ENCODE measurements around the gene MBD3L1. TPM values are rescaled to one million over a fixed set of nuclear protein-coding genes. Genes with fewer than 3 reads are reported as not detected.
A peak's percentile ranks its signal among the peaks of the same experiment; 100 is the strongest.

MBD3L1 gene
- total RNA-seq (2013; cell fraction: nucleolus; rRNA removed) = not detected in 2 replicates
- total RNA-seq (2014; rRNA removed) (not detected in 2 replicates), total RNA-seq (2014; rRNA removed; fragmentation: Illumina TruSeq; extraction: Trizol) (not detected in 2 replicates), total RNA-seq (2021) (not detected in 2 replicates), polyA plus RNA-seq (2011; rRNA removed) (not detected in 2 replicates), polyA plus RNA-seq (2014; fragmentation: Illumina TruSeq; extraction: Trizol) (not detected in 2 replicates), polyA plus RNA-seq (2014; fragmentation: Nextera tagmentation; extraction: Ambion mirVana) (not detected), polyA plus RNA-seq (2014; rRNA removed) (not detected in 2 replicates), polyA plus RNA-seq (2016; fragmentation: Nextera tagmentation; extraction: Ambion mirVana) (not detected), polyA minus RNA-seq (2011; rRNA and poly(A)+ RNA removed) (not detected in 2 replicates), Bru-seq, nascent RNA (not detected), BruChase-seq, experiment 1, labeled RNA remaining after a 6-hour chase (not detected), BruChase-seq, experiment 2, labeled RNA remaining after a 2-hour chase (not detected)
- polyA plus RNA-seq (2011; ENCODE audit: low read depth) = not detected
- not detected in 2 replicates for polyA plus RNA-seq (2011; cell fraction: cytosol; rRNA removed)
- polyA plus RNA-seq (2011; cell fraction: nucleus; rRNA removed) = not detected in 2 replicates
- polyA plus RNA-seq (2012) = not detected in 2 replicates
- polyA minus RNA-seq (2011; cell fraction: cytosol; rRNA and poly(A)+ RNA removed) = not detected in 2 replicates
- not detected in 2 replicates for polyA minus RNA-seq (2011; cell fraction: nucleus; rRNA and poly(A)+ RNA removed)
- long read RNA-seq, experiment 1 = 0 reads
- long read RNA-seq, experiment 2 = 0 reads

GRCh38 chr19:8832132-8833021, at the start of gene MBD3L1, which contains the start of gene ZNF558:
Gene MBD3L1 (plus strand): TSS chr19:8832377. CDS start chr19:8842679, 10,302 bp downstream.
Gene ZNF558 (minus strand): TSS chr19:8832304. CDS start chr19:8822659, 9,645 bp downstream.
- H3K36me3 ChIP-seq (ENCODE audit: control insufficient read depth in 2 of 2, insufficient read depth in 2 of 2, low read length in 1 of 2) = no peaks in the 10 kb centered on the region
- peak within 1 kb of the TSS; percentile 60 for H3K4me3 ChIP-seq
- intact Hi-C loops (cut with micrococcal nuclease; ENCODE audit: unreplicated experiment) (no loop called here), in situ Hi-C loops (cut with MboI) (no loop called here)
- FAIRE-seq (no peak), ATAC-seq (no peak), DNase-seq (ENCODE audit: low read depth, low spot score) (peak; percentile 40)
- under 1% methylated on average over 33 of the region's 78 CpGs for WGBS (ENCODE audit: insufficient coverage, insufficient replicate concordance, low lambda C conversion rate, missing lambda C conversion rate)
- H4K20me1 ChIP-seq (ENCODE audit: control insufficient read depth, insufficient read depth) = no peaks in the 10 kb centered on the region
- no TSS peak for BruUV-seq (replicated peaks)
- no peaks in the 10 kb centered on the region for H3K27me3 ChIP-seq (replicated peaks in 1 of 2; ENCODE audit: control insufficient read depth in 2 of 2, insufficient read depth in 2 of 2, low read length in 1 of 2)
- no peaks in the 10 kb centered on the region; the same call in 2 of the 3 replicates for H3K9me3 ChIP-seq (replicated peaks; ENCODE audit: control insufficient read depth, insufficient read depth, low read length)
- H3K9ac ChIP-seq (ENCODE audit: control insufficient read depth, insufficient read depth, low read length) = peak within 1 kb of the TSS; percentile 61
- SMC1A ChIA-PET (ENCODE audit: uncharacterized antibody, unreplicated experiment) = no interaction called here
- peak within 1 kb of the TSS; percentile 63 for H2AFZ ChIP-seq (ENCODE audit: control insufficient read depth, low read depth, low read length)
- CTCF ChIA-PET = no interaction called here
- H3K4me1 ChIP-seq (ENCODE audit: control insufficient read depth, insufficient read depth, low read length) = no peaks in the 10 kb centered on the region
- RAD21 ChIA-PET (ENCODE audit: unreplicated experiment) = no interaction called here
- H3K4me2 ChIP-seq (ENCODE audit: control insufficient read depth, insufficient read depth) = peak within 1 kb of the TSS; percentile 60; the same call in 1 of the 2 replicates
- H3K27ac ChIP-seq (ENCODE audit: control insufficient read depth, insufficient read depth) = peak within 1 kb of the TSS; percentile 61
- H3K79me2 ChIP-seq (ENCODE audit: control insufficient read depth, insufficient read depth, low read length) = no peaks in the 10 kb centered on the region
- POLR2A ChIA-PET = no interaction called here
- peak; percentile 88; the same call in 1 of the 2 replicates for TF ChIP-seq BACH1 (IDR thresholded peaks at IDR 0.05; ENCODE audit: borderline replicate concordance)
- peak; percentile 94 for TF ChIP-seq POLR2A (IDR thresholded peaks at IDR 0.05; ENCODE audit: low read depth, low read length)
- no peak for TF ChIP-seq MLLT1 (IDR thresholded peaks at IDR 0.05)
- peak; percentile 56 for TF ChIP-seq PKNOX1 (IDR thresholded peaks at IDR 0.05)
- TF ChIP-seq GABPA (IDR thresholded peaks at IDR 0.05; ENCODE audit: low read depth) = peak; percentile 79
- no peak for TF ChIP-seq NR2C2 (IDR thresholded peaks at IDR 0.05; ENCODE audit: borderline replicate concordance, control insufficient read depth, insufficient read length, low read depth)
- TF ChIP-seq EGR1 (IDR thresholded peaks at IDR 0.05; ENCODE audit: borderline replicate concordance in 1 of 2, low read depth in 2 of 2, low read length in 2 of 2) = peak in 1 of 2 experiments; percentile 13; a peak in 1 of 3 replicates
- TF ChIP-seq ZBTB40 (IDR thresholded peaks at IDR 0.05; ENCODE audit: borderline replicate concordance) = peak; percentile 65; the same call in 1 of the 2 replicates
- TF ChIP-seq SMAD5 (IDR thresholded peaks at IDR 0.05; ENCODE audit: low read depth) = peak; percentile 53; the same call in 1 of the 2 replicates

Measured in GM12878 (cell line).